NCI-H1694 treated with DMSO at 0.1 percent for 48 hours (cell line): ENCODE results near the gene PHF11.

Experiments used
- DNase-seq: peaks from one replicate; lab custom pipeline; 2025; lab: John Stamatoyannopoulos, UW

Gene PHF11

DNA sequence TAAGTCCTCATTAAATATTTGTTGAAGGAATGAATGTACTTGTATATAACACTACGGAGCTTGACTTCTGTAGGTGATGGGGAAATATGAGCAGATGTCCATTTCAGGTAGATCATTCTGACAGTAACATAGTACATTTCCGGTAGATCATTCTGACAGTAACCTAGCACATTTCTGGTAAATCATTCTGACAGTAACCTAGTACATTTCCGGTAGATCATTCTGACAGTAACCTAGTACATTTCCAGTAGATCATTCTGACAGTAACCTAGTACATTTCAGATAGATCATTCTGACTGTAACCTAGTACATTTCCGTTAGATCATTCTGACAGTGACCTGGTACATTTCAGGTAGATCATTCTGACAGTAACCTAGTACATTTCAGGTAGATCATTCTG lies 2.5 kb downstream of the PHF11 start:
- no peak for DNase-seq

DNA sequence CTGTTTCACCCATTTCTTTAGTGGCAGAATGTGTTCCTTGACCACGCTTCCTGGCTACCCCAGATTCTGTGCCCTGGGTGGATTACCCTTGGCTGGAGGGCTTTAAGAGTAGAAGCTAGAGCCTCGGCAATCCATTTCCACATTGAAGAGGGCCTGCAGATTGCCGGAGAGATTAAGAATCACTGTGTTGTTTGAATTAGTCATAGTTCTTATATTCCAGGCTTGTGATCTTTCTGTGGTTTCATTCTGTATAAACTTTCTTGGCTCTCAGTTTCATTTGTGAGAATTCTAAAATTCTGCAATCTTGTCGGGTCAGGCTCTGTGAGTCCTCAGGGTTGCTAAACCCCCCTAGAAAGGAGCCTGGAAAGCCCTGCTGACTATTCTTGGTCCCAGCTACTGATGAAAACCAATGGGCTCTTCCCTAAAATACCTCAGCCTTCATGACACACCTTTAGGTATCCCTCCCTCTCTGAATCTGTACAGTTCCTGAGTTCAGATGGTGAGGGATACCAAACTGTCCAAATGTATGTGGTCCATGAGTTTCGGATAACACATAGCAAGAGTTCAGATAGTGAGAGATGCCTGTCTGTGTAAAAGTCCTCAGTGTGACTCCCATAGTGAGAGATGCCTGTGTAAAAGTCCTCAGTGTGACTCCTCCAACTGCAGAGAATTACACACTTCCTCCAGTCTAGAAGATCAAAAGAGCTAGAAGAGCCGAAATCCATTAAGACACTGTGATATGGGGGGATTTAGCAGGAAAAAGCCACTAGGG lies 4.3 kb downstream of the PHF11 start:
- DNase-seq = no peak

DNA sequence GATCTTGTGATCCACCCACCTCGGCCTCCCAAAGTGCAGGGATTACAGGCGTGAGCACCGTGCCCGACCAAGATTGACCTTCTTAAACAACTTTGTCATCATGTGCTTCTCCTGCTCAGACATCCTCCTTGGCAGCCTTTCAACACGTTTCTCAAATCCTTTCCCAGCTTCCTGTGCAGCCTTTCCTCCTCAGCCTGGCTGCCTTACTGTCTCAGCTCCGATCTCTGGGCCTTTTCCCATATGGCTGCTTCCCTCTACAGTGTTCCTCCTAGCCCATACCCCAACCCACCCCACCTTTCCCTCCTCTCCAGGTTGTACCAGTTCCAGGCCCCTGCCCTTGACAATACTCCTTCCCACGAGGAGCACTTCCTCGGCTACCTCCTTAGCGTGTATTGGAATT lies 7.2 kb downstream of the PHF11 start:
- no peak for DNase-seq

- DNase-seq = no peak
These were observed 8.2 kb downstream of the PHF11 start for GRCh38 chr13:49503951-49504350.

- DNase-seq = no peak
These were observed 16.8 kb downstream of the PHF11 start for GRCh38 chr13:49512578-49512977.

- peak; percentile 25 for DNase-seq
These were observed 20.7 kb downstream of the PHF11 start for GRCh38 chr13:49516467-49516866.

DNA sequence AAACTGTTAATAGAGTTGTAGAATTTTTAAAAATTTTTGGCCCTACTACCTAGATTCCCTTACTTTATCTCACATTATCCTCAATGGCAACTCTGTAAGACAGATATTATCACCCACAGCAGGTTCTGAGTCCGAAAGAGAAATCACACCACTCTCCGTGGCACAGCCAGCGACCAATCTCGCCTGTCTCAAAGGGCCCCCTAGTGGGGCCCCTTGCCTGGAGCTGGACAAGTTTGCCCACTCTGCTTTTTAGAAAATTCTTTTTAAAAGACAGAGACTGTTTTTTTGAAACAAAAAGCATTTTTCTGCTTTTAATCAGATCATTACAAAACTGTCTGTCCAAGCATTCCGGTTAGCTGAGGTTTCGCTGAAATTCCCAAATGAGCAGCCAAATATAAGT lies 21.7 kb downstream of the PHF11 start:
- no peak for DNase-seq

GRCh38 chr13:49521224-49521623 lies 25.5 kb downstream of the PHF11 start:
- no peak for DNase-seq

DNA sequence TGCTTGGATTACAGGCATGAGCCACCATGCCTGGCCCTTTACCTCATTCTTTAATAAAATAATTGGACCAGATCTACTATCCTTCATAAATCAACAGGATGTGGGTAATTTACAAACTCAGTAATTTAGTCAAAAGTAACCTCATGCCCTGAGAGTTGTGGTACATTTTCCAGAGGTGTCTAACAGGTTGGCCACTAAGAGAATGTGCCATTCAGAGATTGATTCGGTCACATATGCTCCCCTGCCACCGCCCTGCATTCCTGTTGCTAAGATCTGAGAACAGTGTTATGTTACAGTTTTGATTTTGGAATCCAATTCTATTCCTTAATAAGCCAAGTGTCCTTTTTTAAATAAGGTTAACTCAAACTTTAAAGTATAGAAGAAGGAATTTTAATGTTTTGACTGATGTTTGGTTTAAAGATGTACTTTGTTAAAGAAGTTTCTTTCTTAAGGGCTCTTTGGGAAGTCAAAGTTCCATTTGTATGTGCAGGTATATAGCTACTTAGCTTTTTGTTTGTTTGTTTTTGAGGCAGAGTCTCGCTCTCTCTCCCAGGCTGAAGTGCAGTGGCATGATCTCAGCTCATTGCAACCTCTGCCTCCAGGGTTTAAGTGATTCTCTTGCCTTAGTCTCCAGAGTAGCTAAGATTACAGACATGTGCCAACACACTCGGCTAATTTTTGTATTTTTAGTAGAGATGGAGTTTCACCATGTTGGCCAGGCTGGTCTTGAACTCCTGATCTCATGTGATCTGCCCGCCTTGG lies 29.2 kb downstream of the PHF11 start:
- DNase-seq = no peak

DNA sequence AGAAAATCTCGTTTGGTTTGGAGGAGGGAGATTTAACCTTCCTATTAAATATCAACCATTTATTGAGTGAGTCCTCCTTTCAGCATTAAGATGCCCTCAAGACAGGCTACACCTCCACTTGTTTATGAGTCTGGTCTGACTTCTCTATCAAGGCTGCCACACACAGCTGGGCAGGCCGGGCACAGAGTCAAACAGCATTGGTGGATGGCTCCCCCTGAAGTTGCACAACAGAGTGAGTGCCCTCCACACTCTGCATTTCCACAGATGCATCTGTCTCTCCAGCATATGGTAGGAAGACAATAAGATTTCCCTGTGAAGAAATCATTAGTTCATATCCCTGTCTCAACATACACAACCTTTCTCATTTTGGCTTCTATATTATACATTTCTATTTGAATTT lies 31.4 kb downstream of the PHF11 start:
- DNase-seq = no peak

- DNase-seq = no peak
These were observed 32.4 kb downstream of the PHF11 start for GRCh38 chr13:49528161-49528560.

- DNase-seq = no peak
These were observed 34.7 kb downstream of the PHF11 start for GRCh38 chr13:49530457-49530856.

- no peak for DNase-seq
These were observed 36.8 kb downstream of the PHF11 start for GRCh38 chr13:49532593-49532992.

DNA sequence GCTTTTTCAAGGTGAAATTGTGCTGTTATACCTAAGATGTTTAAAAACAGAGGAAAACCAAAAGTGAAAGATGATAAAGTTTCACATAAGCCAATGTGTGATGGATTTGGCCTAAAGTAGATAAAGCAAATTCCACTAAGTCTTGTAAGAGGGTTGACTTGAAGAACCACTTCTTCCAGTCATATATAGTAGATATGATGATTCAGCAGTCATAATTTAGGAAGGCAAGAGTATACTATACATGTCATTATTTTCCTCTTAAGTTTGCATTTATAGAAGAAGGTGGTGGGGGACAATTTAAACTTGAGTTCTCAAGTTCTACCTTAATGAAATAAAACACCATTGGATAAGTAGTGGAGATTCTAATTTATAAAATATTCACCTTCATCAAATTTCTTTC lies 37.3 kb downstream of the PHF11 start:
- no peak for DNase-seq

GRCh38 chr13:49533591-49534269 lies 38.0 kb downstream of the PHF11 start:
- DNase-seq = no peak

GRCh38 chr13:49536144-49536873 lies 40.6 kb downstream of the PHF11 start:
- no peak for DNase-seq

GRCh38 chr13:49538404-49538803 lies 42.7 kb downstream of the PHF11 start:
- no peak for DNase-seq

GRCh38 chr13:49539313-49539712 lies 43.6 kb downstream of the PHF11 start:
- DNase-seq = no peak

- no peak for DNase-seq
These were observed 44.0 kb downstream of the PHF11 start for GRCh38 chr13:49539746-49540145.

DNA sequence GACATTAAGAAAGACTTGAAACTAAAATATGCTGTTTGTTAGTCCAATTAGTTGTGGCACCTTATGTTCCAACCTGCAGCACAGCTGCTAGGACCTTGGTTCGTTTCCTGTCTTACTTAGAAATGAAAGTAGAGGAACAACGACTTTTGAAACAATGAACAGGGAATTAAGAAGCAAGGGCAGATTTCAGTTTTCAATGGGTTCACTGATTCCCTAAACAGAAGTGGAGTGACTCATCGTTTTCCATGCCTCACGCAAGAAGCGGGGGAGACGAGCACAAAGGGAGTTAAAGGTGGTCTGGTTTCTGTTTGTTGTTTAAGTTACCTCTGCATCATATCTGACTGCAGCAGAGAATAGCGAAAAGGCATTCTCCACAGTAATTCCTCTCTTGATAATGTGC lies 44.8 kb downstream of the PHF11 start:
- DNase-seq = no peak

GRCh38 chr13:49543656-49544055 lies 47.9 kb downstream of the PHF11 start:
- no peak for DNase-seq

DNA sequence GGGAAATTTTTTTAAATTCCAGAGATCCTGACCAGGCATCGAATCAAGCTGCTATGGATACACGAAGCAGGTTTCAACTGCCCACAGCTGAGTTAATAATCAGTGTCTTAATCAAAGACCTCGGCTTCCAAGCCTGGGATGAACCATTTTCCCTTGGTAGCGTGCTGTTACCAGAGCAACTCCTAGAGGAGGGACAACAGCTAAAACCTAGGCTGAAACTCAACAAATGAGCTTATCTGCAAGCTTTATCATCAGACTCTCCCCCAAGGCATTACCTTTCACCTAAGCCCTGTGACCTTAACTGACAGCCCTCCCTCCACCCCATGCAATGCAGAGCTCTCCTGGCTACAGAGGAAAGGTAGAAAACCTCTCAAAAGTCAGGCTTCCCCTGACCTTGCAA lies 49.9 kb downstream of the PHF11 start:
- DNase-seq = no peak
